ENCODE data around the gene ABCD1.

DNA sequence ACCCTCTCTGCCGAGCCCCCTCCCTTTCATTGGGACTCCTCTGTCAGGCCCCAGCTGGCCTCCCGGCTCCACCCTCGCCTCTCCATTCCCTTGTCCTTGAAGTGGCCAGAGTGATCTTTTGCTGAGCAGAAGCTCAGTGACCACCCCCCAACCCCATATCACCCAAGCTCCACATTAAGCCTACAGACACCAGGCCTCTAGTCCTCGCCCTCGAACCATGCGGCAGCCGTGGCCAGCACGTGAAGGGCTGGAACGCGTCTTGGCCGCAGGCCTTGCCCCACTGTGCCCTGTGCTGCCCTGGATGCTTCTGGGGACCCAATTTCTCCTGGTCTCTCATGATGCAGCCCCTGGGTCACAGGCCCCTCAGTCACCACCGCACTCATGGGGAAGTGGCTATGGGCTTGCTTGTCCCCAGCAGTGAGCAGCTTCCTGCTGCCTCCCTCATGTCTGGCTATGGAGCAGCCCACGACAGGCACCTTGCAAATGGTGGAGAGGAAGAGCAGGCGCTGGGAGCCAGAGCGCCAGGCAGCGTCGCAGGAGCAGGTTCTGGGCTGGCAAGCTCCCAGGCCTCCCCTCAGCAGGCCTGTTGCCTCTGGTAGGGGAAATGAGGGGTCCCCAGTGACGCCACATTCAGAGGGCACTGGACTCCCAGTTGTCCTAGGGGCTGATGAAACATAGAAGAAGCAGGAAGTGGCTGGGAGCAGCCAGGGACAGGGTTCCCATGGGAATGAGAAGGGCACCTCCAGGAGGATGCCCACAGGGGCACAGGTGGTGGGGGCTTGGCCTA, 55.4 kb downstream of the ABCD1 start:
- TF ChIP-seq, protein P1, sequence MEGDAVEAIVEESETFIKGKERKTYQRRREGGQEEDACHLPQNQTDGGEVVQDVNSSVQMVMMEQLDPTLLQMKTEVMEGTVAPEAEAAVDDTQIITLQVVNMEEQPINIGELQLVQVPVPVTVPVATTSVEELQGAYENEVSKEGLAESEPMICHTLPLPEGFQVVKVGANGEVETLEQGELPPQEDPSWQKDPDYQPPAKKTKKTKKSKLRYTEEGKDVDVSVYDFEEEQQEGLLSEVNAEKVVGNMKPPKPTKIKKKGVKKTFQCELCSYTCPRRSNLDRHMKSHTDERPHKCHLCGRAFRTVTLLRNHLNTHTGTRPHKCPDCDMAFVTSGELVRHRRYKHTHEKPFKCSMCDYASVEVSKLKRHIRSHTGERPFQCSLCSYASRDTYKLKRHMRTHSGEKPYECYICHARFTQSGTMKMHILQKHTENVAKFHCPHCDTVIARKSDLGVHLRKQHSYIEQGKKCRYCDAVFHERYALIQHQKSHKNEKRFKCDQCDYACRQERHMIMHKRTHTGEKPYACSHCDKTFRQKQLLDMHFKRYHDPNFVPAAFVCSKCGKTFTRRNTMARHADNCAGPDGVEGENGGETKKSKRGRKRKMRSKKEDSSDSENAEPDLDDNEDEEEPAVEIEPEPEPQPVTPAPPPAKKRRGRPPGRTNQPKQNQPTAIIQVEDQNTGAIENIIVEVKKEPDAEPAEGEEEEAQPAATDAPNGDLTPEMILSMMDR (IDR thresholded peaks at IDR 0.05 in 4 of 5, conservative IDR thresholded peaks at IDR 0.05 in 1 of 5): no peak
- TF ChIP-seq POLR2A (IDR thresholded peaks at IDR 0.05): no peak
